Measurements from ENCODE around the gene FHL3.

FHL3 gene

GRCh38 chr1:38012363-38013226 is 7.3 kb upstream of the FHL3 start, which contains the start of gene UTP11:
TSS of gene UTP11 (plus strand) at chr1:38012734. CDS start at chr1:38012803, 69 bp downstream.
- peak; percentile 96 for DNase-seq

- no peak for DNase-seq
These were observed 4.5 kb upstream of the FHL3 start for GRCh38 chr1:38009841-38010180.

GRCh38 chr1:38009088-38009840 is 4.0 kb upstream of the FHL3 start:
- DNase-seq, result peak; percentile 61

- DNase-seq, result no peak
These were observed 904 bp upstream of the FHL3 start for GRCh38 chr1:38006008-38006828.

- no peak for DNase-seq
These were observed 818 bp downstream of the FHL3 start for GRCh38 chr1:38004284-38005108.

GRCh38 chr1:38003261-38004250 is 1.8 kb downstream of the FHL3 start:
- DNase-seq, result no peak

GRCh38 chr1:38000529-38001455 is 4.5 kb downstream of the FHL3 start:
- no peak for DNase-seq

GRCh38 chr1:38000233-38000528 is 5.1 kb downstream of the FHL3 start:
- no peak for DNase-seq

- peak; percentile 58 for DNase-seq
These were observed 5.7 kb downstream of the FHL3 start for GRCh38 chr1:37999430-38000232.

- no peak for DNase-seq
These were observed 6.3 kb downstream of the FHL3 start for GRCh38 chr1:37998913-37999429.

GRCh38 chr1:37998089-37998808 is 7.1 kb downstream of the FHL3 start:
- no peak for DNase-seq

- DNase-seq, result no peak
These were observed 7.8 kb downstream of the FHL3 start for GRCh38 chr1:37997256-37998088.

- no peak for DNase-seq
These were observed 9.5 kb downstream of the FHL3 start for GRCh38 chr1:37995751-37996345.

GRCh38 chr1:37994886-37995566 is 10.3 kb downstream of the FHL3 start:
- no peak for DNase-seq

GRCh38 chr1:37989361-37989930 is 15.9 kb downstream of the FHL3 start:
- no peak for DNase-seq

- no peak for DNase-seq
These were observed 17.6 kb downstream of the FHL3 start for GRCh38 chr1:37987679-37988078.

Measured in CD4-positive, alpha-beta T cell treated with Interleukin-15 for 1 hour (primary cell).